ENCODE results near the gene C19orf38. TPM values are rescaled to one million over a fixed set of nuclear protein-coding genes. Genes with fewer than 3 reads are reported as not detected.

Gene C19orf38
- polyA plus RNA-seq, 1 donor from 2014 or later = not detected

- no peaks in the 10 kb centered on the region for H3K27me3 ChIP-seq (ENCODE audit: insufficient read depth, low read depth, low read length)
- no peak overlapping the region for H3K9ac ChIP-seq (ENCODE audit: low read length)
- no peaks in the 10 kb centered on the region for H3K36me3 ChIP-seq (ENCODE audit: insufficient read depth, low read length)
- no peak for TF ChIP-seq EZH2 (IDR thresholded peaks at IDR 0.05; ENCODE audit: borderline replicate concordance, insufficient read depth, low read length, poor library complexity, severe bottlenecking)
- peak; percentile 51 for TF ChIP-seq CTCF (IDR thresholded peaks at IDR 0.05; ENCODE audit: poor library complexity, severe bottlenecking)
- no peak for TF ChIP-seq REST (IDR thresholded peaks at IDR 0.05; ENCODE audit: borderline replicate concordance)
- no peak for TF ChIP-seq MXI1 (conservative IDR thresholded peaks at IDR 0.05; ENCODE audit: poor library complexity, severe bottlenecking)
- TF ChIP-seq SMC3 (conservative IDR thresholded peaks at IDR 0.05; ENCODE audit: poor library complexity) = no peak
- no peak for TF ChIP-seq POLR2AphosphoS5 (IDR thresholded peaks at IDR 0.05)
- no peaks in the 10 kb centered on the region for H3K79me2 ChIP-seq (replicated peaks; ENCODE audit: insufficient read depth, low read length)
- no peaks in the 10 kb centered on the region for H3F3A ChIP-seq (ENCODE audit: insufficient read depth, low read length, poor library complexity, severe bottlenecking)
- no peaks in the 10 kb centered on the region for H4K20me1 ChIP-seq (ENCODE audit: insufficient read depth)
- H3K9me3 ChIP-seq (ENCODE audit: low read length) = no peaks in the 10 kb centered on the region
- H3K4me3 ChIP-seq (ENCODE audit: low read length) = no peak overlapping the region
- H3K4me2 ChIP-seq (ENCODE audit: low read length) = no peak overlapping the region
- H3K27ac ChIP-seq (ENCODE audit: low read length) = no peak overlapping the region
- no peaks in the 10 kb centered on the region for H3K9me2 ChIP-seq (ENCODE audit: insufficient read depth, low read length)
- H2AFZ ChIP-seq (ENCODE audit: low read depth, low read length) = no peak overlapping the region
Measured at GRCh38 chr19:10858204-10858828, 10.1 kb downstream of the C19orf38 start.

DNA sequence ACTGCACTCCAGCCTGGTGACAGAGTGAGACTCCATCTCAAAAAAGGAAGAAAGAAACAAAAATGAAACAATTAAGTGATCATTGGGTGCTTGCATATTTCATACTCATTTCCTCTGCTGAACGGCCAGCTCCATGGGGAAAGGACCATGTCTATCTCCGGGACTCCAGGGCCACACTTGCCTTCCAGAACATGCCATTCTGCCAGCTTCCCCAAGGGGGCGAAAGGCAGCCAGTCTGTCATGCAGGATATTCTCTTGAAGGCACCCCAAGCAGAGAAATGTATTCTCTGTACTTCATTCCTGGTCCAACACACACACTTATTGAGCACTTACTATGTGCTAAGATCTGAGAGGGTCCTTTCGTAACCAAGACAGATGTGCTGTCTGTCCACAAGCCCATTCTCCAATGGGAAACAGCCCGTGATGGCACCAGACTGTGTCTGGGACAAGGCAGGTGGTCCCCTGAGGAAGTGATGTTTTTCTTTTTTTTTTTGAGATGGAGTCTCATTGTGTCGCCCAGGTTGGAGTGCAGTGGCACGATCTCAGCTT is 13.0 kb downstream of the C19orf38 start:
- Histone ChIP-seq H3K4me2 (ENCODE audit: low read length) (no peak overlapping the region), H2AFZ (ENCODE audit: low read depth, low read length) (no peak overlapping the region), H3K9ac (ENCODE audit: low read length) (no peak overlapping the region), H3K27ac (ENCODE audit: low read length) (no peak overlapping the region), H3K27me3 (ENCODE audit: insufficient read depth, low read depth, low read length) (no peaks in the 10 kb centered on the region), H3K79me2 (replicated peaks; ENCODE audit: insufficient read depth, low read length) (no peaks in the 10 kb centered on the region), H3K9me3 (ENCODE audit: low read length) (no peaks in the 10 kb centered on the region), H3K9me2 (ENCODE audit: insufficient read depth, low read length) (no peaks in the 10 kb centered on the region), H4K20me1 (ENCODE audit: insufficient read depth) (no peaks in the 10 kb centered on the region), H3F3A (ENCODE audit: insufficient read depth, low read length, poor library complexity, severe bottlenecking) (no peaks in the 10 kb centered on the region), H3K36me3 (ENCODE audit: insufficient read depth, low read length) (no peaks in the 10 kb centered on the region), H3K4me3 (ENCODE audit: low read length) (no peak overlapping the region)
- TF ChIP-seq RAD21 (conservative IDR thresholded peaks at IDR 0.05) (no peak), TAF1 (IDR thresholded peaks at IDR 0.05; ENCODE audit: low read depth) (no peak), SMC3 (conservative IDR thresholded peaks at IDR 0.05; ENCODE audit: poor library complexity) (no peak), MXI1 (conservative IDR thresholded peaks at IDR 0.05; ENCODE audit: poor library complexity, severe bottlenecking) (no peak), REST (IDR thresholded peaks at IDR 0.05; ENCODE audit: borderline replicate concordance) (no peak), CTCF (IDR thresholded peaks at IDR 0.05; ENCODE audit: poor library complexity, severe bottlenecking) (no peak), EP300 (conservative IDR thresholded peaks at IDR 0.05; ENCODE audit: poor library complexity, severe bottlenecking) (no peak), POLR2AphosphoS5 (IDR thresholded peaks at IDR 0.05) (no peak), EZH2 (IDR thresholded peaks at IDR 0.05; ENCODE audit: borderline replicate concordance, insufficient read depth, low read length, poor library complexity, severe bottlenecking) (no peak)

Measured in neural cell (in vitro differentiated cells).